GM21367 (cell line): ENCODE results near the gene LTBP2.

Source experiments
- ATAC-seq: cut with Tn5 transposase; IDR thresholded peaks from one replicate; pipeline ENCODE4 v1.9.1; 2021; ENCODE audit not compliant: unreplicated experiment

The LTBP2 gene

GRCh38 chr14:74510223-74510931 lies 101.7 kb downstream of the LTBP2 start:
- ATAC-seq, result no peak

GRCh38 chr14:74509587-74510222 lies 102.3 kb downstream of the LTBP2 start:
- no peak for ATAC-seq

- no peak for ATAC-seq
Observed at GRCh38 chr14:74508844-74509428, 103.1 kb downstream of the LTBP2 start.

- ATAC-seq, result no peak
Observed at GRCh38 chr14:74508292-74508731, 103.7 kb downstream of the LTBP2 start.

- ATAC-seq, result no peak
Observed at GRCh38 chr14:74507840-74508239, 104.2 kb downstream of the LTBP2 start.

- no peak for ATAC-seq
Observed at GRCh38 chr14:74507085-74507484, 105.0 kb downstream of the LTBP2 start.

- no peak for ATAC-seq
Observed at GRCh38 chr14:74506411-74506851, 105.6 kb downstream of the LTBP2 start.

- no peak for ATAC-seq
Observed at GRCh38 chr14:74505831-74506230, 106.2 kb downstream of the LTBP2 start.

- ATAC-seq, result no peak
Observed at GRCh38 chr14:74504874-74505720, 106.9 kb downstream of the LTBP2 start.

GRCh38 chr14:74504412-74504811 lies 107.6 kb downstream of the LTBP2 start:
- ATAC-seq, result no peak

GRCh38 chr14:74503938-74504335 lies 108.1 kb downstream of the LTBP2 start:
- ATAC-seq, result no peak

GRCh38 chr14:74503291-74503937 lies 108.6 kb downstream of the LTBP2 start:
- no peak for ATAC-seq

GRCh38 chr14:74502236-74503019 lies 109.6 kb downstream of the LTBP2 start:
- no peak for ATAC-seq

- no peak for ATAC-seq
Observed at GRCh38 chr14:74501691-74502090, 110.3 kb downstream of the LTBP2 start.

GRCh38 chr14:74501135-74501614 lies 110.9 kb downstream of the LTBP2 start:
- no peak for ATAC-seq

GRCh38 chr14:74500417-74501134 lies 111.5 kb downstream of the LTBP2 start:
- ATAC-seq, result no peak

- ATAC-seq, result no peak
Observed at GRCh38 chr14:74495356-74495755, 116.7 kb downstream of the LTBP2 start.

GRCh38 chr14:74493343-74494261 lies 118.4 kb downstream of the LTBP2 start, which contains the start of gene ISCA2:
Gene ISCA2 (plus strand): TSS chr14:74493765. CDS start chr14:74493775, 10 bp downstream.
- ATAC-seq, result peak; percentile 81
